Measurements from ENCODE around the gene GPR37L1.
"Not testable (repeated sequence)": the region's sequence is repeated elsewhere in the genome, so short reads cannot be mapped to it uniquely, and the experiment has no call there.

The GPR37L1 gene

GRCh38 chr1:202110977-202111376, 11.7 kb upstream of the GPR37L1 start:
- FAIRE-seq: no peak

DNA sequence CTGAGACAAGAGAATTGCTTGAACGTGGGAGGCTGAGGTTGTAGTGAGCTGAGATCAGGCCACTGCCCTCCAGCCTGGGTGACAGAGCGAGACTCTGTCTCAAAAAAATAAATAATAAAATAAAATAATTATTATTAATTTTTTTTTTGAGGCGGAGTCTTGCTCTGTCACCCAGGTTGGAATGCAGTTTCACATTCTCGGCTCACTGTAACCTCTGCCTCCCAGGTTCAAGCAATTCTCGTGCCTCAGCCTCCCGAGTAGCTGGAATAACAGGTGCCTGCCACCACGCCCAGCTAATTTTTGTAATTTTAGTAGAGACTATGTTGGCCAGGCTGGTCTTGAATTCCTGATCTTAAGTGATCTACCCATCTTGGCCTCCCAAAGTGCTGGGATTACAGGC, 11.1 kb upstream of the GPR37L1 start:
- not testable (repeated sequence) for FAIRE-seq

DNA sequence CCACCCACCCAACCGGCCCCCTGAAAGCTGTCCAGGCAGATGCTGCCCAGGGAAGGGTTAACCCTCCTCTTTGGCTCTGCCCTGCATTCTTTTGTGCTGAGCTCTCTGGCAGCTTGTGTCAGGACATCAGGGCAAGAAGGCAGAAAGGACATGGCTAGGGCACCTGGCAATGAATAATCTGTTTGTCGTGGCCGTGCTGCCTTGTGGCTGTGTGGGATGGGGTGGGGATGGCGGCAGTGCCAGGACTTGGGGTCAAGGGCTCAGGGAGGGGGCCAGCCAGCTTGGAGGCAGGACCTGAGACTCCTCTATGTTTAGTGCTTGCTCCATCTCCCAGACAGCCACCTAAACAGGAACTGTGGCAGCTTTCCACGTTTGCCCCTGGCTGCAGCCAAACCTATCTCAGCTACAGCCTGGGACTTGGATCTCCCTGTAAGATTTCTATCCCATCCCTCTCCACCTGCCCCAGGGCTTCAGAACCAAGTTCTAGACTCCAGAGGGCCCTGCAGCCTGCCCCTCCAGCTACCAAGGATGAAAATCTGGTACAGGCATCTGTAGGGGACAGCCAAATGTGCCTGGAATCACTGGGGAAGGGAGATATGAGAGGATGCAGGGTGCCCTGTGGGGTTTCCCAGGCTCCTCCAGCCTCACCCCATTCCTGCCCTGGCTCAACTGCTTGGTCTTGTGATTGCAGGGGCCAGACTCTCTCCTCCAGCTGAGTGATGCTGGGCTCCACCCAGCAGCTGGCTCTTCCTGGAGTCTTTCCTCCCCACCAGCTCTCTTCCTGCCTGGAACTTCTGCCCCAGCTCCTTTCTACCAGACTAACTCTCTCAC, 9.6 kb upstream of the GPR37L1 start:
- FAIRE-seq: no peak

- FAIRE-seq: no peak
Observed at GRCh38 chr1:202113690-202114300, 8.9 kb upstream of the GPR37L1 start.

DNA sequence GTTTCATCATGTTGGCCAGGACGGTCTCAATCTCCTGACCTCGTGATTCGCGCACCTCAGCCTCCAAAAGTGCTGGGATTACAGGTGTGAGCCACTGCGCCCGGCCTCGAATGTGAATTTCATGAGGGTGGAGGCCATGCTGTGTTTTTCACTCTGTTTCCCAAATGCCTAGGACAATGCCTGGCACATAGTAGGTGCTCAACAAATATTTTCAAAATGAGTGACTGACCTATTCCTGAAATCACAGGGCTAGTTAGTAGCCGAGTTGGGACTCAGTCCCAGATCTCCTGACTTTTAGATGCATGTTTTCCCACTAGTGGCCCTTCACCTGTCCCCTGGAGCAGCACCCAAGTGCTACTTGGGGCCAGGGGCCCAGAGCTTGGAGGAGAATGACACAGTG, 6.4 kb upstream of the GPR37L1 start:
- no peak for FAIRE-seq

DNA sequence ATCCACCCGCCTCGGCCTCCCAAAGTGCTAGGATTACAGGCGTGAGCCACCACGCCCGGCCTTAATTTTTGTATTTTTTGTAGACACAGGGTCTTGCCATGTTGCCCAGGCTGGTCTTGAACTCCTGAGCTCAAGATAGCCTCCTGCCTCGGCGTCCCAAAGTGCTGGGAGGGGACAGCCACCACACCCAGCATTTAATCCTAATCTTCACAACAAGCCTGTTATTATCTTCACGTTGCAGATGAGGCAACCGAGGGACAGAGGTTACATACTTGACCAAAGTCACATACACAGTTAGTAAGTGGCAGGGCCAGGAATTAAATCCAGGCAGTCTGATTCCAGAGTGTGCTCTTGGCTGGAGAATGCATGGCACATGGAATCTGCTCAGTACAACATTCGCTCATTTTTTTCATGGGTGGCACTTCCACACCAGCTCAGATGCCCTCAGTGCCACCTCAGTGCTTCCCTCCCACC, 4.8 kb upstream of the GPR37L1 start:
- FAIRE-seq: no peak

- FAIRE-seq: no peak
Observed at GRCh38 chr1:202121006-202121405, 1.7 kb upstream of the GPR37L1 start.

GRCh38 chr1:202123336-202123813, 658 bp downstream of the GPR37L1 start:
- FAIRE-seq: no peak

- FAIRE-seq: no peak
Observed at GRCh38 chr1:202124142-202124541, 1.4 kb downstream of the GPR37L1 start.

- no peak for FAIRE-seq
Observed at GRCh38 chr1:202125611-202126010, 2.9 kb downstream of the GPR37L1 start.

DNA sequence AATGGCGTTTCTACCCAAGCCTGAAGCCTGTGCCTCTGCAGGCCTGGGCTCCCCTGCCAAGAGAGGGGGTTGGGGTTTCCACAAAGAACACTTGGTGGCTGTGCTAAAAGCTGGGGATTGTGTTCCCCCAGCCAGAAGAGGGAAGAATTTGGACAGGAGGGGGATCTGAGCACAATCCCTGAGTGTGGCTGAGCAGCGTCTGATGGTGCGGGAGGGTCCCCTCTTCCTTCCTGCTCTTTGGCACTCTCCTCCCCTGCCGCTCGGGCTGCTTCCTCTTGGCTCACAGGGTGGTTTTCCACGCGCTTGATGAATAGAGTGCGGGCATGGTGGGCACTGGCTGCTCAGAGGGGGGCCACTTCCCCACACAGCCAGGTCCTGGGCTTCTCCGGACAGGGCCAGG, 3.7 kb downstream of the GPR37L1 start:
- no peak for FAIRE-seq

- no peak for FAIRE-seq
Observed at GRCh38 chr1:202127061-202127460, 4.3 kb downstream of the GPR37L1 start.

DNA sequence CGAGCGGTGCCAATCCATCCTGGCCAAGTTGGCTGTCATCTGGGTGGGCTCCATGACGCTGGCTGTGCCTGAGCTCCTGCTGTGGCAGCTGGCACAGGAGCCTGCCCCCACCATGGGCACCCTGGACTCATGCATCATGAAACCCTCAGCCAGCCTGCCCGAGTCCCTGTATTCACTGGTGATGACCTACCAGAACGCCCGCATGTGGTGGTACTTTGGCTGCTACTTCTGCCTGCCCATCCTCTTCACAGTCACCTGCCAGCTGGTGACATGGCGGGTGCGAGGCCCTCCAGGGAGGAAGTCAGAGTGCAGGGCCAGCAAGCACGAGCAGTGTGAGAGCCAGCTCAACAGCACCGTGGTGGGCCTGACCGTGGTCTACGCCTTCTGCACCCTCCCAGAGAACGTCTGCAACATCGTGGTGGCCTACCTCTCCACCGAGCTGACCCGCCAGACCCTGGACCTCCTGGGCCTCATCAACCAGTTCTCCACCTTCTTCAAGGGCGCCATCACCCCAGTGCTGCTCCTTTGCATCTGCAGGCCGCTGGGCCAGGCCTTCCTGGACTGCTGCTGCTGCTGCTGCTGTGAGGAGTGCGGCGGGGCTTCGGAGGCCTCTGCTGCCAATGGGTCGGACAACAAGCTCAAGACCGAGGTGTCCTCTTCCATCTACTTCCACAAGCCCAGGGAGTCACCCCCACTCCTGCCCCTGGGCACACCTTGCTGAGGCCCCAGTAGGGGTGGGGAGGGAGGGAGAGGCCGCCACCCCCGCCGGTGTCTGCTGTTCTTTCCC, 5.3 kb downstream of the GPR37L1 start:
- FAIRE-seq: no peak

- no peak for FAIRE-seq
Observed at GRCh38 chr1:202129453-202130296, 7.0 kb downstream of the GPR37L1 start.

GRCh38 chr1:202130297-202130721, 7.6 kb downstream of the GPR37L1 start:
- no peak for FAIRE-seq

GRCh38 chr1:202130816-202131522, 8.3 kb downstream of the GPR37L1 start:
- no peak for FAIRE-seq

DNA sequence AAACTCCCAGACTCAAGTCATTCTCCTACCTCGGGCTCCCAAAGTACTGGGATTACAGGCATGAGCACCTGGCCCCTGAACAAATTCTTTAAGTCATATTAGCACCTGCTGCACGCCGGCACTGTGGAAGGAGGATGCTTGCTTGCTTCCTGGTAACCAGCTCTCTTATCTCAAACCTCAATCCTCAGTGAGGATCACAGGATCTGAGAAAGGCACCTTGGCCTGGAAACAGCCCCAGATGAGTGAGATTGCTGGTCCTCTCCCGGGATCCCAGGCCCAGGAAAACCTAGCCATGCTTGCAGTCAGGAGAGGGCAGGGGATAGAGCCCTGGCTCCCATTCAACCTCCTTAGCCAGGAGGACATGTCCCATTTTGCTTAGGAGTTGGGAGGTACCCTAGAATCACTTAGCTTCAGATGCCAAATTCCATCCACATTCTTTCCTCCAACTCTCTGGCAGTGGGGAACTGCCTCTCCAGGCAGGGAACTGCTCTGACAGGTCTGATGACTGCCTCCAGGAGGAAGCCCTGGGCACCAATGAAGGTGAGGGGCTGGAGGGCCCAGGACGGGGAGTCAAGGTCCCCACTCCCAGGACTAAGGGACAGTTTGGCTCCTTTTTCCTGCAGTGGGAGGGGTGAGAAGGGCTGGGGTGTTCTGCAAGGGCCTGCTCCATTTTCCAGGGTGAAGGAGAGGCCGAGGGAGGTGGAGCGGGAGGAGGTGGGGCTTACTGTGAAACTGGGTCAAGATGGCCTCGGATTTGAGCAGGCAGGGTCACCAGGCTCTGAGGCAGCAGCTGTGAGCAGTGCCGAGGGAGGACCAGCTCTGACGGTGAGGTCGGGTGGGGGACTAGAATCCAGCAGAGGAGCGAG, 9.5 kb downstream of the GPR37L1 start:
- no peak for FAIRE-seq

- no peak for FAIRE-seq
Observed at GRCh38 chr1:202133001-202133400, 10.3 kb downstream of the GPR37L1 start.

DNA sequence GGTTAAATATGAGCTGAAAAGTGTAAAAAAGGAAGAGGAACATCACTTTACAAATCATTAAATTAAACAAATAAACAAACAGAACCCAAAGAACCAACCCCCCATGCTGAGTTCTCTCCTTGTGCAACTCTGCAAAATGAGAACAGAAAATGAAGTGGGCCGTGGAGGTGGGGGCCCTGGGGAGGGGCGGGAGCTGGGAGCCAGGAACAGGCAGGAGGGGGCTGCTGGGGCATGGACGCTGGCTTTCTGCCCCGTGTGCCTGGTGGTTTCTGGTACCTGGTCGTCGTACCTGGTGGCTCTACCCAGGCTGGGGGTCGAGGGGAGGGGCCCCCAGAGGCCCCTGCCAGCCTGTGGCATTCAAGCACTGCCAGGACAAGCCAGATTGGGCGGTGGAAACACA, 10.8 kb downstream of the GPR37L1 start:
- no peak for FAIRE-seq

- FAIRE-seq: no peak
Observed at GRCh38 chr1:202133989-202134388, 11.3 kb downstream of the GPR37L1 start.

Measured in A204.1 (cell line).